Smooth muscle cell (in vitro differentiated cells): ENCODE data around the gene SH3GL2. TPM values are rescaled to one million over a fixed set of nuclear protein-coding genes. Genes with fewer than 3 reads are reported as not detected.

Experiments
- DNase-seq: peaks from one replicate; lab custom pipeline; 2025; ENCODE audit not compliant: unreplicated experiment; lab: John Stamatoyannopoulos, UW
- H2AFZ ChIP-seq: fragments of 200-600 bp; sonication (generic); 2 replicates; pipeline ENCODE4 v1.6.0; 2016; ENCODE audit warnings: antibody characterized with exemption, low read depth, mild to moderate bottlenecking
- H3F3A ChIP-seq: fragments of 200-600 bp; sonication (generic); 2 replicates; pipeline ENCODE4 v1.6.0; 2017; ENCODE audit warnings: antibody characterized with exemption, low read depth
- H3K27ac ChIP-seq: fragments of 200-600 bp; sonication (generic); 2 replicates; pipeline ENCODE4 v1.5.1; 2016; ENCODE audit warnings: low read depth, mild to moderate bottlenecking
- H3K27me3 ChIP-seq: fragments of 200-600 bp; sonication (generic); 2 replicates; pipeline ENCODE4 v1.6.1; 2016; ENCODE audit warnings: low read depth, mild to moderate bottlenecking
- H3K36me3 ChIP-seq: fragments of 200-600 bp; sonication (generic); 2 replicates; pipeline ENCODE4 v1.5.1; 2016; ENCODE audit warnings: low read depth
- H3K4me1 ChIP-seq: fragments of 200-600 bp; sonication (generic); 2 replicates; pipeline ENCODE4 v1.5.1; 2016; ENCODE audit warnings: low read depth
- H3K4me2 ChIP-seq: fragments of 200-600 bp; sonication (generic); 2 replicates; pipeline ENCODE4 v1.6.0; 2016; ENCODE audit warnings: mild to moderate bottlenecking
- H3K4me3 ChIP-seq: fragments of 200-600 bp; sonication (generic); 2 replicates; pipeline ENCODE4 v1.5.1; 2016; ENCODE audit warnings: mild to moderate bottlenecking
- H3K79me2 ChIP-seq: fragments of 200-600 bp; sonication (generic); 2 replicates; pipeline ENCODE4 v1.6.0; 2016; ENCODE audit warnings: low read depth, mild to moderate bottlenecking
- H3K9ac ChIP-seq: fragments of 200-600 bp; sonication (generic); 2 replicates; pipeline ENCODE4 v1.6.0; 2016; ENCODE audit warnings: low read depth
- H3K9me3 ChIP-seq: fragments of 200-600 bp; sonication (generic); replicated peaks from 2 replicates; pipeline ENCODE4 v1.5.1; 2016; ENCODE audit warnings: low read depth
- H4K20me1 ChIP-seq: fragments of 200-600 bp; sonication (generic); 2 replicates; pipeline ENCODE4 v1.6.0; 2016; ENCODE audit warnings: low read depth
- CTCF ChIP-seq: fragments of 200-600 bp; sonication (generic); IDR thresholded peaks from 2 replicates; pipeline ENCODE4 v1.5.1; 2017; ENCODE audit warnings: borderline replicate concordance, mild to moderate bottlenecking, antibody characterized with exemption; ENCODE audit not compliant: insufficient read depth, poor library complexity, severe bottlenecking
- WGBS: methylation state at CpG from one replicate; pipeline ENCODE4 v1.1.7; 2016; ENCODE audit warnings: low lambda C conversion rate; 5-methylcytosine and 5-hydroxymethylcytosine counted together
- polyA plus RNA-seq: library from polyadenylated mRNA; unstranded; fragments of >200 nt; fragmentation: Nextera tagmentation; extraction: Ambion mirVana; gene quantifications from 2 replicates; pipeline ENCODE4 v1.2.1, GENCODE V29; 2016
- total RNA-seq: library from RNA; depleted of rRNA; stranded (reverse); fragments of >200 nt; gene quantifications from 2 replicates; pipeline ENCODE4 v1.2.3, GENCODE V29; 2014

The SH3GL2 gene
- total and polyA plus RNA-seq, 2 experiments from 2014 or later, result not detected

- no peak overlapping the region for H3K9ac ChIP-seq
- no peaks in the 10 kb centered on the region for H3K79me2 ChIP-seq
- no peak overlapping the region for H3K27ac ChIP-seq
- H3K27me3 ChIP-seq, result peaks cover 57% of the 10 kb centered on the region
- no peak for TF ChIP-seq CTCF
- no peaks in the 10 kb centered on the region for H3K36me3 ChIP-seq
- no peak overlapping the region for H3K4me2 ChIP-seq
- no peaks in the 10 kb centered on the region for H4K20me1 ChIP-seq
- no peaks in the 10 kb centered on the region for H3F3A ChIP-seq
- DNase-seq, result no peak
- 38% methylated on average over 3 of the region's 3 CpGs for WGBS
- H3K4me3 ChIP-seq, result no peak overlapping the region
- H3K9me3 ChIP-seq, result no peaks in the 10 kb centered on the region
- H3K4me1 ChIP-seq, result no peaks in the 10 kb centered on the region
- no peak overlapping the region for H2AFZ ChIP-seq
These were observed 197.9 kb downstream of the SH3GL2 start for GRCh38 chr9:17776735-17777134.

GRCh38 chr9:17777465-17777864, 198.6 kb downstream of the SH3GL2 start:
- no peaks in the 10 kb centered on the region for H3F3A ChIP-seq
- peaks cover 50% of the 10 kb centered on the region for H3K27me3 ChIP-seq
- H3K9me3 ChIP-seq, result no peaks in the 10 kb centered on the region
- no peaks in the 10 kb centered on the region for H3K36me3 ChIP-seq
- no peak for DNase-seq
- no peaks in the 10 kb centered on the region for H4K20me1 ChIP-seq
- H2AFZ ChIP-seq, result no peak overlapping the region
- no peaks in the 10 kb centered on the region for H3K4me1 ChIP-seq
- TF ChIP-seq CTCF, result no peak
- H3K4me3 ChIP-seq, result no peak overlapping the region
- H3K4me2 ChIP-seq, result no peak overlapping the region
- no peaks in the 10 kb centered on the region for H3K79me2 ChIP-seq
- H3K9ac ChIP-seq, result no peak overlapping the region
- 97% methylated on average over 3 of the region's 3 CpGs for WGBS
- H3K27ac ChIP-seq, result no peak overlapping the region

GRCh38 chr9:17782430-17783149, 203.7 kb downstream of the SH3GL2 start:
- DNase-seq, result no peak
- H3F3A ChIP-seq, result no peaks in the 10 kb centered on the region
- no peaks in the 10 kb centered on the region for H3K4me1 ChIP-seq
- no peak for TF ChIP-seq CTCF
- no peaks in the 10 kb centered on the region for H4K20me1 ChIP-seq
- no peak overlapping the region for H3K27ac ChIP-seq
- peaks cover 18% of the 10 kb centered on the region for H3K27me3 ChIP-seq
- no peaks in the 10 kb centered on the region for H3K79me2 ChIP-seq
- no peaks in the 10 kb centered on the region for H3K36me3 ChIP-seq
- no peak overlapping the region for H3K4me2 ChIP-seq
- H3K9me3 ChIP-seq, result no peaks in the 10 kb centered on the region
- 57% methylated on average over 6 of the region's 6 CpGs for WGBS
- no peak overlapping the region for H3K4me3 ChIP-seq
- H2AFZ ChIP-seq, result no peak overlapping the region
- H3K9ac ChIP-seq, result no peak overlapping the region

- 17% methylated on average over 1 of the region's 1 CpG for WGBS
These were observed 204.4 kb downstream of the SH3GL2 start for GRCh38 chr9:17783227-17783626.

More at GRCh38 chr9:17783227-17783626, 204.4 kb downstream of the SH3GL2 start:
- no peak overlapping the region for H3K9ac ChIP-seq
- peaks cover 16% of the 10 kb centered on the region for H3K27me3 ChIP-seq
- H3F3A ChIP-seq, result no peaks in the 10 kb centered on the region
- no peak for DNase-seq
- H4K20me1 ChIP-seq, result no peaks in the 10 kb centered on the region
- H3K36me3 ChIP-seq, result no peaks in the 10 kb centered on the region
- no peak overlapping the region for H3K27ac ChIP-seq
- no peak overlapping the region for H2AFZ ChIP-seq
- no peak overlapping the region for H3K4me2 ChIP-seq
- TF ChIP-seq CTCF, result no peak
- H3K79me2 ChIP-seq, result no peaks in the 10 kb centered on the region
- H3K4me1 ChIP-seq, result no peaks in the 10 kb centered on the region
- no peaks in the 10 kb centered on the region for H3K9me3 ChIP-seq
- H3K4me3 ChIP-seq, result no peak overlapping the region
